GM12892 (cell line): ENCODE results near the gene STOX2.

ENCODE experiments used
- DNase-seq: peaks from one replicate; pipeline ENCODE4 v3.0.0; 2011; ENCODE audit not compliant: insufficient read length
- FAIRE-seq: peaks from 2 replicates; lab custom pipeline; 2011; peaks lifted over from hg19 to GRCh38; lab: Jason Lieb, UNC
- POLR2A ChIP-seq: IDR thresholded peaks from 2 replicates; pipeline ENCODE4 v1.6.1; 2011; ENCODE audit warnings: low read depth, low read length, control low read depth
- POLR2AphosphoS5 ChIP-seq: IDR thresholded peaks from 2 replicates; pipeline ENCODE4 v1.6.1; 2011; ENCODE audit warnings: low read depth, low read length, control low read depth
- TAF1 ChIP-seq: IDR thresholded peaks from 2 replicates; pipeline ENCODE4 v1.6.1; 2011; ENCODE audit warnings: low read depth, mild to moderate bottlenecking, control low read depth, low read length, borderline replicate concordance

STOX2 gene

DNA sequence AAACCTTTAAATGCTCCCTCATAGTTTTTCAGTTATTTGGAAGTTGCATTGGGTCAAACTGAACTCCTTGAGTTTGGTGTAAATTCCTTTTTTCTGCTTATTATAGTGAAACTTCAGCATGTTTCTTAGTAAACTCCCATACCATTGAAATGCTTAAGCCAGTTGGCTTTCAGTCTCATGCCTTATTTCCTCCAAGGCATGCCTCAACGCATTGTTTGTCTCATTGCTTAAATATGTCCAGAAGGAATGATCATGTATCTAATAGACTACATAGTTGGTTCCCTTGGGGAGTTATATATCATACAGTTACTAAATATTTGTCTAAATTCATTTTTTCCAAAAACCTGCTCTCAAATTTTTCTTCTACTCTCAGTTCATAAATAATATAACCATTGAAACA, 114.0 kb downstream of the STOX2 start:
- FAIRE-seq = no peak
- DNase-seq = no peak
- TF ChIP-seq POLR2A = no peak
- TF ChIP-seq TAF1 = no peak
- no peak for TF ChIP-seq POLR2AphosphoS5

DNA sequence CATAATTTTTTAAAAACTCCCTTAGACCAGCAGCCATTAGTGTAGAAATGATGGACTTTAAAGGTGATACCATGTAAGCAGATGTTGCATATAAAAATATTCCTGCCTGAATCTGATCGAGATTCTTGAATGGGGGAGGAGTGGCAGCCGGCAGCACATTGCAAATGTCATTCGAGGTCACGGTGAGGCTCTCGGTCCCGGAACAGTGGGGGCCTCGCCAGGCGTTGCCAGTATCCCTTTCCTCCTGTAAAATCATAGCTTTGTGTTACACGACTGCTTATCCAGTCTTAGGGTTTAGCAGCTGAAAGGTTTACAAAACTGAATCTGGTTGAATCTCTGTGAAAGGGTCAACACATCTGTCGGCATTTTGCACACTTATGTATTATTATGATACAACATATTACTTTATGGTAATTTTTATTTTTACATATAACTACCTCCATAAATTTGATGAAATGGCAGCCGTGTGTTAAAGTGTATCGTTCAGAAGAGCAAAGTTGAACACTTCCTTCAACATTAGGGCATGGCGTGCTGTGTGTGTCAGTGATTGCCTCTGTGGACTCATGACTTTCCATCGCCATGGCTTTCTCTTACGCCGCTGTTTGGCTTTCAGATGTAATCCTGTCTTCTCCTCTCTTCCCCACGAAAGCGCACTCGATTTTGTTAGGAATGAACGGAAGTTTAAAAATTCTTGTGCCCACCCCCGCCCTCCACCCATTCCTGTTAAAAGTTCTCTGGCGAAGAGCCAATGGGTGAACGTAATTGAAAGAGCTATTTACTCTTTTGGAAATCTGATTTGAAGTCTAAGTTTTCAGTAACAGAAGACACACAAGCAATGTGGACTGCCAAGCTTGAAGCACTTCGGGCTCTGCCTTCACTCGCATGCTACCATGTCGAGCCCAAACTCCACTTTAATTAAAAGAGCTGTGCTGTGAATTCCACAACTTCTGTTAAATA, 114.8 kb downstream of the STOX2 start:
- no peak for FAIRE-seq
- no peak for DNase-seq
- TF ChIP-seq POLR2AphosphoS5 = no peak
- no peak for TF ChIP-seq TAF1
- TF ChIP-seq POLR2A = no peak

DNA sequence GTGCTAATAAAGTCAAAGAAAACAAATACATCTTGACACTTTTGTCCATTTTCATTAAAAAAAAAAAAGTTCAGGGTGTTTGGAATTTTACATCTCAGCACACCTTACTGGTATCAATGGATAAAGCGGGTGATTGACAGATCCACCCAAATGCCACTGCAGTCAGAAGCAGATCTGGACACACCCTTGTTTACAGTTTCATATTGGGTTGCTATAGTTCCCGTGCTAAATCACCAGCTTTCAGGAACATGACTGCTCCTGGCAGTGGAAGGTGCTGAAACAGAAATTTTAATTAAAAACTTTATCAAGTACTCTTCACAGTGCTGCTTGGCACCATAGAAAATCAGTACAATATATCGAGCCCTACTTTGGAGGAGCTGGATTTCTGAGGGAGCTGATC, 116.3 kb downstream of the STOX2 start:
- no peak for TF ChIP-seq POLR2AphosphoS5
- TF ChIP-seq POLR2A = no peak
- TF ChIP-seq TAF1 = no peak
- no peak for DNase-seq
- FAIRE-seq = no peak

DNA sequence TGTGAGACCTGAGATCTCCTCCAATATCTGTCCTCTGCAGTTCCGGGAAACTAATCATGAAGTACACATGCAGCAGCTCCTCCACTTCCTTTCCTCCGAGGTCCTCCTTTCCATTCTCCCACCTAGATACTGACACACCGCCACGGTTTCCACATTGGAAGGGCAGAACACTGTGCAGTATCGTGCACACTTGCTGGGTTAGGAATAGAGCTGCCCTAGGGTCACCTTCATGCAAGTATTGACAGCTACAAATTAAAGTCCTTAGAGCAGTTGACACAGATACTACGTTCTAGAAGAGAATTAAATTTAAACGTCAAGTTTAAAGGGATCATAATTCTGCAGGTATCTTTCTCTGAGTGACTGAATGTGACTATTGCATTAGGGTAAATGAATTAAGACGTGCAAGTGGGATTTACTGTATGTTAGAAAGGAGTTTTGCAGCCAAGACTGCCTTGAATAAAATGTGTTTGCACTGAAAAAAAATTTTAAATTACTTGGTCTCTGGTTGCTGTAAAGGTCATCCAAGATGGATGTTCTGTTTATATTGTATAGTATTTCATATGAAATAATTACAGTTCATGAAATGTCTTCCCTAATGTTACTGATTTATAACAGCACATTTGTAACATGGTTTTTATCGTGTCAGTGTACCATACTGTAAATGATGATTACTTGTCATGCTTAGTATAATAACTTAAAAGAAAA, 117.7 kb downstream of the STOX2 start:
- TF ChIP-seq POLR2A = no peak
- FAIRE-seq = no peak
- no peak for DNase-seq

DNA sequence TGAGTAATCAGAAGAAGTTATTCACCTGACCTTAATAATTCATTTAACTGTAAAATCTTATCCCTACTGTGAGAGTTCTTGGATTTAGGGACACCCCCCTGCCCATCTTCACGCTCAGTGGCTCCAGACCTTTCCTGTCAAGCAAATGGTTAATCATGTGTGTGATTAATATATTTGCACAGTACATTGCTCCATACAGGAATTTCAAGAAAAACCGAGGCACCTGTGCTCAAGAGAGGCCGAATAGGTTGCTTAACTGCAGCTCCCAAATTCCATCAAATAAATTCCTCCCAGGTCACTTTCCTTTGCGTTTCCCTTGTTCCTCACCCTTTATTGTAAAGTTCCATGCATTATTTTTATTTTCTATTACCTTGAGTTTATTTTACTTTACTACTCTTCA, 119.5 kb downstream of the STOX2 start:
- no peak for DNase-seq
- TF ChIP-seq POLR2AphosphoS5 (no peak), POLR2A (no peak), TAF1 (no peak)
- no peak for FAIRE-seq

DNA sequence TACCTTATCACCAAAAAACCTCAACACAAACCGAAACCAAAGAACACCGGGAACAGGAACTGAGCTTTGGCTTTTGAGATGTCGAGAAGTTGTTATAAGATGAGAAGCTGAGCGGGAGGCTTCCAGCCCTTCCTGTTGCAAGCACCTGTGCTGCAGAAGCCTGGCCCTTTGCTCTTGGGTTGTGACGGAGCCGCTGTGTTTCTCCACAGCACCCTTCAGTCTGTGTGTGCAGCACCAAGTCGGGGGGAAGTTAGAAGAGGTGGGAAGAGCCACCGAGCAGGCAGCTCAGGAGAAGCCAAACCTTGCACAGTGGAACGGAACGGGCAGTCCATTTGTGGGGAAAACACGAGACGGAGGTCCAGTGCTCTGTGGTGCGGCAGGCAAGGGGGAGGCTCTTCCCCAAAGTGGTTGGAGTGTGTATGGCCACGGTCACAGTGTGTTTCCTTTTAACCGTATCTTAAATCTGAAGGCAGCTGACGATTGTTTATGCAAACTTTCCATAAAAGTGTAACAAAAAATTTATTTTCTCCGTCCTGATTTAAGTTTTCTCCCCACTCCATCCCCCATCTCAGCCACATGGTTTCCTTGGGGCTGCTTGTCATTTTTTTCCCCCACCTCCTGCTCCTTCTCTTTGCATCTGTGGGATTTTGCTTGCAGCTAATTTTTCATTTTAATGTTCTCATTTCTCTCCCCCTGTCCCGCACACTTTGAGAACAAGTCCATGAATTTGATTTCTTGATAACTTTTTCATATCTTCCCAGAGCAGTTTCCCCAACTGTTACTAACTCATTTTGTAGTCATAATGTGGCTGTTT, 123.7 kb downstream of the STOX2 start:
- no peak for FAIRE-seq
- TF ChIP-seq TAF1 = no peak
- TF ChIP-seq POLR2A = no peak
- TF ChIP-seq POLR2AphosphoS5 = no peak
- DNase-seq = no peak

DNA sequence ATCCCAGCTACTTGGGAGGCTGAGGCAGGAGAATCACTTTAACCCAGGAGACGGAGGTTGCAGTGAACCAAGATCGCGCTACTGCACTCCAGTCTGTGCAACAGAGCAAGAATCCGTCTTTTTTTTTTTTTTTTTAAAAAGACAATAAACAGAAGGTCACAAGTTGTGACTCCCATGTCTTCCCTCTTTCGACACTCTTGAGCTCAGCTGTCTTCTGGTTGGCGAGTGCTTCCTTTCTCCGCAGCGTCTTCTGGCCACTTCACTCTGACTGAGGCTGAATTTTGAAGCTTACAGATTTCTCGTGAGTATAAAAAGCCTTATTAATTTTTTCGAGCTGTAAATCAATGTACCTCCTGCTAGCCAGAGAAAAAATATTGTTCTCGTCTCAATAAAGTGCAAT, 124.9 kb downstream of the STOX2 start:
- FAIRE-seq = no peak
- no peak for TF ChIP-seq POLR2A
- TF ChIP-seq TAF1 = no peak
- TF ChIP-seq POLR2AphosphoS5 = no peak

DNA sequence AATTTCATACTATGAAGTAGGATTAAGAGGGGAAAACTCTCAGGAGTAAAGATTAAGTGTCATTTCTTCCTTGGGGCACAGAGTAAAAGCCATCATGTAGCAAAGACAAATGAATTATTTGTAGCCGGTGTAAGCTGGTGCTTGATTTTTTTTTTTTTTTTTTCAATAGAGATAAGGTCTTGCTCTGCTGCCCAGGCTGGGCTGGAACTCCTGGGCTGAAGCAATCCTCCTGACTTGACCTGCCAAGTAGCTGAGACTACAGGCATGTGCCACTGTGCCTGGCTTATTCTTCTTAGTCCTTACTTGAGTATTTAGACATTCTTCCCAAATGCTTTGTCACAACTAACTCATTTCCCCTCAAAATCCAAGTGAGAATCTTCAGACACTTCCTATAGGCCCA, 125.7 kb downstream of the STOX2 start:
- DNase-seq = no peak
- TF ChIP-seq POLR2A (no peak), POLR2AphosphoS5 (no peak), TAF1 (no peak)
- FAIRE-seq = no peak

More for the DNA sequence above, 124.9 kb downstream of the STOX2 start:
- DNase-seq = no peak

DNA sequence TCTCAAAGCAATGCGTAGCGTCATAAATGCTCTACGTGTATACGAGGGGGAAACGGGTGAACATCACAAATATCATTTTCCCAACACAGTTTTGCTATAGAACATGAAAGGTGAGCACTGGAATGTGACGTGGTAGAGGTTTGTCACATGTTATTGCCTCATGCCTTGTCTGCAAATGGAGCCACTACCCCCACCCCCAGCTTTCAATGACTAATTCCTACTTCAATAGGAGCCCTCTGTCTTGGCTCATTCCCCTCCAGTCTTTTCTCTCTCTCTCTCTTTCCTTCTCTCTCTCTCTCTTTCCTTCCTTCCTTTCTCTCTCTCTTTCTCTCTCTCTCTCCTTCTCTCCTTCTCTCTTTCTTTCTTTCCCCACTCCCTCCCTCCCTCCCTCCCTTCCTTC, 127.0 kb downstream of the STOX2 start:
- FAIRE-seq = no peak

DNA sequence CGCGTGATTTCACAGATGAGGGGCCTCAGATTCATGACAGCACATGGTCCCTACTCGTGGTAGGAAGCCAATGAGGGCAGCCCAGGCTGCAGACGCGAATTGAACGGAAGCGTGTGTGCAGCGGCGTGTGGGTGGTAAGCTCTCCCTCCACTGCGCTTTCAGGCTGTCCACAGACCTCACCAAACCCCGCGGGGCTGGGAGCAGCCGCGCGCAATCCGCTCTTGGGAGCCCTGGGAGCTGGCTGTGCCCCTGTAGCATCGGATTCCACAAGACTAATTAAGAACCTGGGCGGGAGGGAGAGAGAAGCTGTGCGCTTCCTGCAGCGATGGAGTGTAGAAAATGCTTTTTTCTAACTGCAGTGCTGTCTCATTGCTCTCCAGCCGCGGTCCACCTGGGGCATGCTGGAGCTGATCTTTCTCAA, 134.9 kb downstream of the STOX2 start:
- DNase-seq (no peak), FAIRE-seq (no peak)
- TF ChIP-seq POLR2A = no peak
- TF ChIP-seq POLR2AphosphoS5 = no peak
- TF ChIP-seq TAF1 = no peak

More for the DNA sequence above, 127.0 kb downstream of the STOX2 start:
- no peak for DNase-seq
- no peak for TF ChIP-seq TAF1
- no peak for TF ChIP-seq POLR2AphosphoS5
- no peak for TF ChIP-seq POLR2A

DNA sequence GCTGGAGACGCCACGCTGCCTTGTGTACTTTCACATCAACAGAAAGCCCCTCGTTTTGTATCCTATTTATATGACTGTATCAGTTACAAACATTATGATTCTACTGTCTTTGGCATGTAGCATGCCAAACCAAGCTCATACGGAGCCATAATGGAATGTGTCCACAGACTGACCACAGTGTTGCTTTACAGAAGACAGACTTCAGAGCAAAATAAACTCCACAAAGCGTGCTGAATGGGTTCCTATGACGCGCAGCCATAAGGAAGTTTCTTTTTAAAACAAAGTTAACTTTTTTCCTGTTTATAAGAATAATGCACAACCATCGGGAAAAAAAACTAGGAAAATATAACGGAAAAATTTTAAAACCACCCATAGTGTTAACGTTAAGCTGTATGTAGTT, 136.0 kb downstream of the STOX2 start:
- TF ChIP-seq TAF1 (no peak), POLR2A (no peak), POLR2AphosphoS5 (no peak)
- DNase-seq (no peak), FAIRE-seq (no peak)
